ENCODE data around the gene GNAQ. TPM values are rescaled to one million over a fixed set of nuclear protein-coding genes. Genes with fewer than 3 reads are reported as not detected.
"Not testable (repeated sequence)": the region's sequence is repeated elsewhere in the genome, so short reads cannot be mapped to it uniquely, and the experiment has no call there.

GNAQ gene
- total RNA-seq, 1 experiment from 2014 or later: 48.6 TPM

DNA sequence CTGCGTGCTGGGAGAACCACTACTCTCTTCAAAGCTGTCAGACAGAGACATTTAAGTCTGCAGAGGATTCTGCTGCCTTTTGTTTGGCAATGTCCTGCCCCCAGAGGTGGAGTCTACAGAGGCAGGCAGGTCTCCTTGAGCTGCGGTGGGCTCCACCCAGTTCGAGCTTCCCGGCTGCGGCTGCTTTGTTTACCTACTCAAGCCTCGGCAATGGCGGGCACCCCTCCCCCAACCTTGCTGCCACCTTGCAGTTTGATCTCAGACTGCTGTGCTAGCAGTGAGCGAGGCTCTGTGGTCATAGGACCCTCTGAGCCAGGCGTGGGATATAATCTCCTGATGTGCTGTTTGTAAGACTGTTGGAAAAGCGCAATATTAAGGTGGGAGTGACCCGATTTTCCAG is 343.9 kb downstream of the GNAQ start:
- H2BK15ac ChIP-seq (ENCODE audit: low read depth, low read length); H3K9ac ChIP-seq (ENCODE audit: extremely low read depth, insufficient read length, low read length); H3K9me3 ChIP-seq (ENCODE audit: control insufficient read depth, low read depth, low read length); H3K79me2 ChIP-seq (ENCODE audit: insufficient read depth, low read length); H2BK12ac ChIP-seq (ENCODE audit: insufficient read length, low read depth, low read length); H3K27me3 Mint-ChIP-seq (ENCODE audit: low read depth); H3K23me2 ChIP-seq (ENCODE audit: insufficient read length, low read depth, low read length, poor library complexity, severe bottlenecking); H3K23ac ChIP-seq (ENCODE audit: insufficient read length, low read depth, low read length); DNase-seq; H3K18ac ChIP-seq (ENCODE audit: insufficient read length, low read depth, low read length); H3K4ac ChIP-seq (ENCODE audit: low read depth, low read length); H3K4me2 ChIP-seq (ENCODE audit: insufficient read depth, insufficient read length, low read length); H3K27ac ChIP-seq (ENCODE audit: insufficient read length, low read depth, low read length); H3K79me1 ChIP-seq (ENCODE audit: insufficient read depth, low read depth, low read length, poor library complexity, severe bottlenecking); H3K27me3 ChIP-seq (ENCODE audit: insufficient read depth, low read length); H2BK20ac ChIP-seq (ENCODE audit: low read depth, low read length, poor library complexity, severe bottlenecking); H3K14ac ChIP-seq (ENCODE audit: insufficient read depth, low read length); H4K8ac ChIP-seq (replicated peaks; ENCODE audit: insufficient read length, low read depth, low read length); H3K4me3 Mint-ChIP-seq; H2AK5ac ChIP-seq (ENCODE audit: insufficient read length, low read length); H4K5ac ChIP-seq (ENCODE audit: insufficient read length, low read depth, low read length); H3K4me1 ChIP-seq (ENCODE audit: insufficient read depth, low read length); H3T11ph ChIP-seq (ENCODE audit: low read length); H2AFZ ChIP-seq (ENCODE audit: low read length); H4K91ac ChIP-seq (ENCODE audit: insufficient read length, low read depth, low read length); H2BK5ac ChIP-seq (ENCODE audit: insufficient read length, low read length); H3K56ac ChIP-seq (ENCODE audit: insufficient read length, low read depth, low read length); H3K27ac Mint-ChIP-seq; H2BK120ac ChIP-seq (ENCODE audit: low read depth, low read length, poor library complexity, severe bottlenecking); H3K4me1 Mint-ChIP-seq; H4K20me1 ChIP-seq (ENCODE audit: control insufficient read depth, insufficient read depth, insufficient read length): not testable (repeated sequence)
- WGBS (ENCODE audit: extremely low coverage, insufficient read length, low lambda C conversion rate): no CpG with 5 or more reads among the region's 11 CpGs
- Mint-ChIP-seq H3K36me3 (ENCODE audit: insufficient read depth in 1 of 3, low read depth in 3 of 3) (peaks cover 17 to 39% (median 21%) of the 10 kb centered on the region in 3 experiments), H3K9me3 (peaks cover 33 to 37% of the 10 kb centered on the region in 2 experiments)
